HG02759 (cell line): ENCODE data around the gene GJB5.

Experiments used
- ATAC-seq: cut with Tn5 transposase; IDR thresholded peaks from one replicate; pipeline ENCODE4 v1.9.1; 2021; ENCODE audit warnings: mild to moderate bottlenecking, moderate library complexity; ENCODE audit not compliant: unreplicated experiment

Gene GJB5

GRCh38 chr1:34792868-34793727 lies 38.3 kb downstream of the GJB5 start, which contains the start of gene GJA4:
Gene GJA4 (plus strand): TSS chr1:34792999. CDS start chr1:34794214, 1,215 bp downstream.
- ATAC-seq = no peak

- ATAC-seq = no peak
Observed at GRCh38 chr1:34794001-34794789, 39.3 kb downstream of the GJB5 start.

- no peak for ATAC-seq
Observed at GRCh38 chr1:34794790-34795180, 39.9 kb downstream of the GJB5 start.

- ATAC-seq = no peak
Observed at GRCh38 chr1:34795916-34796315, 41.1 kb downstream of the GJB5 start.

GRCh38 chr1:34796990-34797389 lies 42.1 kb downstream of the GJB5 start:
- peak; percentile 60 for ATAC-seq

- no peak for ATAC-seq
Observed at GRCh38 chr1:34800214-34800613, 45.4 kb downstream of the GJB5 start.

- no peak for ATAC-seq
Observed at GRCh38 chr1:34803770-34804169, 48.9 kb downstream of the GJB5 start.

GRCh38 chr1:34806396-34806795 lies 51.5 kb downstream of the GJB5 start:
- no peak for ATAC-seq
